Testis (tissue), 3 donors: ENCODE results near the gene WBP2. TPM values are rescaled to one million over a fixed set of nuclear protein-coding genes. Genes with fewer than 3 reads are reported as not detected.

ENCODE experiments used
- DNase-seq: peaks from one replicate; pipeline ENCODE4 v3.0.0-alpha.2; 2019
- H3K27ac ChIP-seq, 2 donors: fragments of 200-600 bp; sonication (generic); one replicate each; pipeline ENCODE4 v1.5.1; 2019
- H3K27me3 ChIP-seq: fragments of 200-600 bp; sonication (generic); one replicate; pipeline ENCODE4 v1.5.1; 2019
- H3K36me3 ChIP-seq: fragments of 200-600 bp; sonication (generic); one replicate; pipeline ENCODE4 v1.5.1; 2017; ENCODE audit warnings: low read depth; ENCODE audit errors: missing control alignments
- H3K4me1 ChIP-seq: fragments of 200-600 bp; sonication (generic); one replicate; pipeline ENCODE4 v1.5.1; 2019
- H3K4me3 ChIP-seq, 2 donors: fragments of 200-600 bp; sonication (generic); one replicate each; pipeline ENCODE4 v1.5.1; 2017 to 2019
- H3K9me3 ChIP-seq: fragments of 200-600 bp; sonication (generic); one replicate; pipeline ENCODE4 v1.5.1; 2017
- CTCF ChIP-seq, 3 experiments: fragments of 450-650 bp in 2 of 3; fragments of 200-600 bp in 1 of 3; sonication (generic) in 1 of 3; IDR thresholded peaks; one replicate each; pipeline ENCODE4 v1.5.1; 2016 to 2019; ENCODE audit warnings: antibody characterized with exemption in 3 of 3, mild to moderate bottlenecking in 2 of 3, moderate library complexity in 1 of 3
- POLR2A ChIP-seq: fragments of 450-650 bp; IDR thresholded peaks from one replicate; pipeline ENCODE4 v1.6.1; 2017; ENCODE audit warnings: antibody characterized with exemption, mild to moderate bottlenecking, moderate library complexity
- WGBS, 2 donors: methylation state at CpG; one replicate each; pipeline ENCODE4 v1.1.5; 2018; 5-methylcytosine and 5-hydroxymethylcytosine counted together
- intact Hi-C: fragments of 100-400 bp; cut with DNase I; formaldehyde crosslinking; loops from one replicate; pipeline ENCODE4 v1.15.1; 2023; ENCODE audit warnings: low total_unique reads
- polyA plus RNA-seq: library from polyadenylated mRNA; stranded (reverse); fragments of 350-450 nt; fragmentation: Illumina TruSeq; extraction: RNeasy Lipid Tissue Mini Kit (QIAGEN cat#74804); gene quantifications from one replicate; pipeline ENCODE4 v1.2.3, GENCODE V29; 2014; ENCODE audit warnings: low read depth, low replicate concordance; ENCODE audit not compliant: insufficient read depth
- total RNA-seq, 2 donors: library from RNA; depleted of rRNA; stranded (reverse); fragments of >200 nt; gene quantifications; one replicate each; pipeline ENCODE4 v1.2.3, GENCODE V29; 2016

WBP2 gene
- total and polyA plus RNA-seq, 3 donors from 2014 or later, result 96.1 to 217 (median 127) TPM

GRCh38 chr17:75845933-75846691, 9.0 kb downstream of the WBP2 start:
- H3K27me3 ChIP-seq, result no peaks in the 10 kb centered on the region
- no peak for TF ChIP-seq POLR2A
- no peak for TF ChIP-seq CTCF (IDR thresholded peaks at IDR 0.05)
- no peak overlapping the region for H3K4me3 ChIP-seq
- H3K4me1 ChIP-seq, result peaks cover 43% of the 10 kb centered on the region
- 76 to 81% methylated on average over 22 of the region's 22 CpGs for WGBS, 2 donors
- H3K9me3 ChIP-seq, result no peaks in the 10 kb centered on the region
- no peak for DNase-seq
- peak overlapping the region in 1 of 2 donors; percentile 64 for H3K27ac ChIP-seq
- H3K36me3 ChIP-seq, result no peaks in the 10 kb centered on the region
- intact Hi-C loops, result loop anchor here (10.0 kb wide), 1 partner anchor 71 kb away; a partner anchor contains a TSS

GRCh38 chr17:75845058-75845711, 9.9 kb downstream of the WBP2 start:
- H3K36me3 ChIP-seq, result no peaks in the 10 kb centered on the region
- peaks cover 40% of the 10 kb centered on the region for H3K4me1 ChIP-seq
- no peaks in the 10 kb centered on the region for H3K27me3 ChIP-seq
- 48 to 60% methylated on average over 8 to 21 of the region's 21 CpGs for WGBS, 2 donors
- H3K27ac ChIP-seq, result peak overlapping the region; percentile 55 to 64
- no peak for TF ChIP-seq POLR2A
- TF ChIP-seq CTCF (IDR thresholded peaks at IDR 0.05), result peak; percentile 68 to 85 (median 83)
- peak; percentile 83 for DNase-seq
- intact Hi-C loops, result loop anchor here (10.0 kb wide), 1 partner anchor 70 kb away; a partner anchor contains a TSS
- H3K4me3 ChIP-seq, result no peak overlapping the region
- no peaks in the 10 kb centered on the region for H3K9me3 ChIP-seq

GRCh38 chr17:75844530-75845057, 10.5 kb downstream of the WBP2 start:
- TF ChIP-seq CTCF (IDR thresholded peaks at IDR 0.05) (no peak), POLR2A (no peak)
- Histone ChIP-seq H3K4me1 (peaks cover 36% of the 10 kb centered on the region), H3K27me3 (no peaks in the 10 kb centered on the region), H3K9me3 (no peaks in the 10 kb centered on the region), H3K36me3 (no peaks in the 10 kb centered on the region), H3K4me3 (no peak overlapping the region), H3K27ac (peak overlapping the region; percentile 55 to 64)
- intact Hi-C loops, result loop anchor here (10.0 kb wide), 1 partner anchor 70 kb away; a partner anchor contains a TSS
- 65 to 73% methylated on average over 3 to 14 of the region's 14 CpGs for WGBS, 2 donors
- no peak for DNase-seq

- no peaks in the 10 kb centered on the region for H3K36me3 ChIP-seq
- 65 to 85% methylated on average over 3 to 35 of the region's 35 CpGs for WGBS, 2 donors
- peaks cover 29% of the 10 kb centered on the region for H3K4me1 ChIP-seq
- H3K9me3 ChIP-seq, result no peaks in the 10 kb centered on the region
- H3K27me3 ChIP-seq, result no peaks in the 10 kb centered on the region
- DNase-seq, result peak; percentile 30
- H3K27ac ChIP-seq, result peak within 1 kb of the TSS; percentile 55 to 64
- no peak for TF ChIP-seq POLR2A
- no peak for TF ChIP-seq CTCF (IDR thresholded peaks at IDR 0.05)
- no peak within 1 kb of the TSS for H3K4me3 ChIP-seq
- intact Hi-C loops, result loop anchor here (10.0 kb wide), 1 partner anchor 69 kb away; a partner anchor contains a TSS
Measured at GRCh38 chr17:75843577-75844529, 11.3 kb downstream of the WBP2 start, which contains the start of gene UNC13D. Gene UNC13D, minus strand, starts transcription at chr17:75844404. Its CDS starts 67 bp downstream, at chr17:75844337.
